SU-DHL-6 (cell line): ENCODE measurements around the gene MCF2L2.

ENCODE experiments used
- EZH2phosphoT487 ChIP-seq: fragments of 200-600 bp; sonication (generic), shearing (Covaris generic); conservative IDR thresholded peaks from 2 replicates; pipeline ENCODE4 v1.6.1; 2018; ENCODE audit warnings: mild to moderate bottlenecking, antibody characterized with exemption, low read length, moderate library complexity, mixed read lengths
- TF ChIP-seq, protein P1 (sequence below): fragments of 200-600 bp; sonication (generic); IDR thresholded peaks from one replicate; pipeline ENCODE4 v1.5.1; 2017; ENCODE audit warnings: antibody characterized with exemption, mild to moderate bottlenecking, low read length, moderate library complexity; ENCODE audit not compliant: insufficient read depth, poor library complexity, severe bottlenecking

- TF ChIP-seq, protein P1, sequence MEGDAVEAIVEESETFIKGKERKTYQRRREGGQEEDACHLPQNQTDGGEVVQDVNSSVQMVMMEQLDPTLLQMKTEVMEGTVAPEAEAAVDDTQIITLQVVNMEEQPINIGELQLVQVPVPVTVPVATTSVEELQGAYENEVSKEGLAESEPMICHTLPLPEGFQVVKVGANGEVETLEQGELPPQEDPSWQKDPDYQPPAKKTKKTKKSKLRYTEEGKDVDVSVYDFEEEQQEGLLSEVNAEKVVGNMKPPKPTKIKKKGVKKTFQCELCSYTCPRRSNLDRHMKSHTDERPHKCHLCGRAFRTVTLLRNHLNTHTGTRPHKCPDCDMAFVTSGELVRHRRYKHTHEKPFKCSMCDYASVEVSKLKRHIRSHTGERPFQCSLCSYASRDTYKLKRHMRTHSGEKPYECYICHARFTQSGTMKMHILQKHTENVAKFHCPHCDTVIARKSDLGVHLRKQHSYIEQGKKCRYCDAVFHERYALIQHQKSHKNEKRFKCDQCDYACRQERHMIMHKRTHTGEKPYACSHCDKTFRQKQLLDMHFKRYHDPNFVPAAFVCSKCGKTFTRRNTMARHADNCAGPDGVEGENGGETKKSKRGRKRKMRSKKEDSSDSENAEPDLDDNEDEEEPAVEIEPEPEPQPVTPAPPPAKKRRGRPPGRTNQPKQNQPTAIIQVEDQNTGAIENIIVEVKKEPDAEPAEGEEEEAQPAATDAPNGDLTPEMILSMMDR = no peak
- no peak for TF ChIP-seq EZH2phosphoT487
Observed at GRCh38 chr3:183331498-183331897, 96.9 kb downstream of the MCF2L2 start.
